Measurements from ENCODE around the gene DAD1.

GRCh38 chr14:22515929-22516328, 73.1 kb downstream of the DAD1 start:
- TF ChIP-seq CTCF (IDR thresholded peaks at IDR 0.05) (no peak), POLR2A (IDR thresholded peaks at IDR 0.05) (no peak)

All from adrenal gland (tissue), 5 donors.